Mesendoderm (in vitro differentiated cells): ENCODE measurements around the gene PPP1R12A.

Experiments used
- DNase-seq: peaks from one replicate; pipeline ENCODE4 v3.0.0; 2013
- H2AK5ac ChIP-seq: 2 replicates; pipeline ENCODE4 v1.6.1; 2013; ENCODE audit warnings: low read length, inconsistent platforms
- H2BK120ac ChIP-seq: 2 replicates; pipeline ENCODE4 v1.6.1; 2013; ENCODE audit warnings: low read depth, mild to moderate bottlenecking, low read length, moderate library complexity, mixed read lengths
- H2BK15ac ChIP-seq: replicated peaks from 2 replicates; pipeline ENCODE4 v1.6.1; 2013; ENCODE audit warnings: low read depth, mild to moderate bottlenecking, moderate library complexity
- H2BK5ac ChIP-seq: 2 replicates; pipeline ENCODE4 v1.6.1; 2013; ENCODE audit warnings: low read length, inconsistent platforms
- H3K18ac ChIP-seq: 2 replicates; pipeline ENCODE4 v1.6.1; 2013; ENCODE audit warnings: mild to moderate bottlenecking, low read length, mixed read lengths
- H3K23ac ChIP-seq: one replicate; pipeline ENCODE4 v1.6.1; 2013; ENCODE audit warnings: low read length
- H3K27ac ChIP-seq: 2 replicates; pipeline ENCODE4 v1.5.1; 2013; ENCODE audit warnings: low read depth, mild to moderate bottlenecking, inconsistent platforms, low read length, moderate library complexity
- H3K27me3 ChIP-seq: 2 replicates; pipeline ENCODE4 v1.6.1; 2013; ENCODE audit warnings: low read length, control low read depth, mild to moderate bottlenecking, inconsistent platforms; ENCODE audit not compliant: insufficient read depth, poor library complexity
- H3K36me3 ChIP-seq: 2 replicates; pipeline ENCODE4 v1.6.1; 2013; ENCODE audit warnings: low read length, inconsistent platforms; ENCODE audit not compliant: control insufficient read depth, insufficient read depth
- H3K4ac ChIP-seq: one replicate; pipeline ENCODE4 v1.6.1; 2013; ENCODE audit warnings: low read depth, mild to moderate bottlenecking, low read length, moderate library complexity
- H3K4me1 ChIP-seq: 2 replicates; pipeline ENCODE4 v1.6.1; 2013; ENCODE audit warnings: low read depth, low read length, inconsistent platforms; ENCODE audit not compliant: control insufficient read depth
- H3K4me2 ChIP-seq: 2 replicates; pipeline ENCODE4 v1.6.1; 2013; ENCODE audit warnings: low read length
- H3K4me3 ChIP-seq: 2 replicates; pipeline ENCODE4 v1.5.1; 2013; ENCODE audit warnings: mild to moderate bottlenecking, low read length
- H3K56ac ChIP-seq: one replicate; pipeline ENCODE4 v1.6.1; 2013; ENCODE audit warnings: low read length
- H3K79me1 ChIP-seq: 2 replicates; pipeline ENCODE4 v1.6.1; 2013; ENCODE audit warnings: low read length, inconsistent platforms
- H3K79me2 ChIP-seq: 2 replicates; pipeline ENCODE4 v1.6.1; 2013; ENCODE audit warnings: mild to moderate bottlenecking, low read length; ENCODE audit not compliant: control insufficient read depth, insufficient read depth
- H3K9ac ChIP-seq: 2 replicates; pipeline ENCODE4 v1.6.1; 2013; ENCODE audit warnings: low read length, inconsistent platforms
- H4K5ac ChIP-seq: one replicate; pipeline ENCODE4 v1.6.1; 2013; ENCODE audit warnings: low read length
- H4K8ac ChIP-seq: one replicate; pipeline ENCODE4 v1.6.1; 2013; ENCODE audit warnings: low read depth, mild to moderate bottlenecking, control low read depth, low read length, moderate library complexity
- WGBS: extraction: QIAGEN DNeasy Blood & Tissue Kit; methylation state at CpG from one replicate; pipeline ENCODE4 v1.1.7; 2013; ENCODE audit warnings: low lambda C conversion rate, missing lambda C conversion rate; ENCODE audit not compliant: insufficient coverage; ENCODE audit errors: extremely low coverage; 5-methylcytosine and 5-hydroxymethylcytosine counted together

The PPP1R12A gene

DNA sequence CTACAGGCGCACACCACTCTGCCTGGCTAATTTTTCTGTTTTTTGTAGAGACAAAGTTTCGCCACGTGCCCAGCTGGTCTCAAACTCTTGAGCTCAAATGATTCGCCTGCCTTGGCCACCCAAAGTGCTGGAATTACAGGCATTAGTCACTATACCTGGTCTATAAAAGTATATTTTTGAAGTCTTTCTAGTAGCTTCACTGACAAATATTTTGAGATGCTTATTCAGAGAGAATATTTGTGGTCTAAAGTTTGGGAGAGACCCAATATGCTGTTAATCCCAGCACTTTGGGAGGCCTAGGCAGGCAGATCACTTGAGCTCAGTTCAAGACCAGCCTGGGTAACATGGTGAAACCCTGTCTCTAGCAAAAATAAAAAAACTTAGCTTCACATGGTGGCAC, 22.0 kb upstream of the PPP1R12A start:
- Histone ChIP-seq H3K4ac (no peak overlapping the region), H2AK5ac (no peak overlapping the region), H3K4me1 (no peaks in the 10 kb centered on the region), H2BK15ac (no peak overlapping the region), H3K4me3 (no peak overlapping the region), H3K27ac (no peak overlapping the region), H2BK120ac (no peak overlapping the region), H2BK5ac (no peak overlapping the region), H3K23ac (no peak overlapping the region), H3K36me3 (no peaks in the 10 kb centered on the region), H3K79me2 (no peaks in the 10 kb centered on the region), H4K5ac (no peak overlapping the region), H4K8ac (no peak overlapping the region), H3K4me2 (no peak overlapping the region), H3K79me1 (no peaks in the 10 kb centered on the region), H3K9ac (no peak overlapping the region), H3K27me3 (no peaks in the 10 kb centered on the region), H3K56ac (no peak overlapping the region), H3K18ac (no peak overlapping the region)
- WGBS = no CpG with 5 or more reads among the region's 4 CpGs
- no peak for DNase-seq

DNA sequence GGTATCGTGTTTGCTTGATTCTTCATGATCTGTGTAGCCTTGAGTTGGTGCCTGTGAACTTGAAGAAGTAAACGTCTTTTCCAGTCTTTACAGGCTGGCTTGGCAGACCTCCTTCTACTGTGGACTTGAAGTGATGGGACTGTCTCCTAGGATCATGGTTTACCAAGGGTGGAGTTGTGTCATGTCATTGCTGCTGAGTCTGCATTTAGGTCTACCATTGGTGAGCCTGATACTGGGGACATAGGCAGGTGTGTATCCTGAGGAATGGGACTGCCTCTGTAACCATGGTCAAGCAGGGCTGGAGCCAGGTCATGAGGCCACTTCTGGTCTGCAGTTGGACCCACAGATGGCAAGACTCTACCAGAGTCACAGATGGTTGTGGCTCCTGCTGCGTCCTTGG, 20.7 kb upstream of the PPP1R12A start:
- no peaks in the 10 kb centered on the region for H3K36me3 ChIP-seq
- no peak overlapping the region for H2BK15ac ChIP-seq
- no peak overlapping the region for H4K8ac ChIP-seq
- H3K9ac ChIP-seq = no peak overlapping the region
- H2BK5ac ChIP-seq = no peak overlapping the region
- DNase-seq = no peak
- H3K79me2 ChIP-seq = no peaks in the 10 kb centered on the region
- no peaks in the 10 kb centered on the region for H3K27me3 ChIP-seq
- no peak overlapping the region for H4K5ac ChIP-seq
- no peak overlapping the region for H3K18ac ChIP-seq
- no peak overlapping the region for H3K56ac ChIP-seq
- H3K4me2 ChIP-seq = no peak overlapping the region
- no CpG with 5 or more reads among the region's 3 CpGs for WGBS
- H3K4me3 ChIP-seq = no peak overlapping the region
- H3K23ac ChIP-seq = no peak overlapping the region
- no peaks in the 10 kb centered on the region for H3K4me1 ChIP-seq
- H2BK120ac ChIP-seq = no peak overlapping the region
- no peaks in the 10 kb centered on the region for H3K79me1 ChIP-seq
- no peak overlapping the region for H2AK5ac ChIP-seq
- no peak overlapping the region for H3K4ac ChIP-seq
- no peak overlapping the region for H3K27ac ChIP-seq

DNA sequence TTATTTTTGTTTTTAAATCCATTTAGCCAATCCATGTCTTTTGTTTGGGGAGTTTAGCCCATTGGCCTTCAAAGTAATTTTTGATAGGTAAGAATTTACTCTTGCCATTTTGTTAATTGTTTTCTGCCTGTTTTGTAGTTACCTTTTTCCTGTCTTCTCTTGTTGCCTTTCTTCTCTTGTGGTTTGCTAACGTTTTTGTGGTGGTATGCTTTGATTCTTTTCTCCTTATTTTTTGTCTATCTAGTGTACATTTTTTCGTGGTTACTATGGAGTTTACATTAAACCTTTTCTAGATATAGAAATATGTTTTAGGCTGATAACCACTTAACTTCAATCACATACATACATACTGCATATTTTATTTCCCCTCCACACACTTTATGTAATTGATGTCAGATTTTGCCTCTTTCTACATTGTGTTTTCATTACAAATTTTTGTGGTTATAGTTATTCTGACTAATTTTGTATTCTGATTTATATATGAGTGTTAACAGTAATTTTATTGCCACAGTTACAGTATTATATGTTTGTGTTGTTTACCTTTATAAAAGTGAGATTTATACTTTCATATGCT, 19.2 kb upstream of the PPP1R12A start:
- no CpG with 5 or more reads among the region's 2 CpGs for WGBS

DNA sequence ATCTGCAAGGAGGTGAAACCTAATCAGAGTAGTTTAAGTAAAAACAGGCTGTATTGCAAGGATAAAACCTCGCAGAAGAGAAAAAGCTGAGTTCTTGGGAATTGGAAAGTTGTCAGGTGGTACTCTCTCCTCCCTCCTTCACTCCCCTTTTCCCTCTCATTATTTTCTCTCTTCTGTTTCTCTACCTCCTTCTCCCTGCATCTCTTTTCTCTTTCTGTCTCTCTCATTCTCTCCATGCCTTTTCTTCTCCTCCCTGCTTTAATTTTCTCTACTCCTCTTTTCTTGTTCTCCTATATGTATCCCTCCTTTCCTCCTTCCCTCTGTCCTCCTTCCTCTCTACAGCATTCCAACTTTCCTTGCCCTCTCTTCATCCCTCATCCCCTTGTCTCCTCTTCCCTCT, 14.2 kb upstream of the PPP1R12A start:
- Histone ChIP-seq H4K8ac (no peak overlapping the region), H3K27me3 (no peaks in the 10 kb centered on the region), H3K23ac (no peak overlapping the region), H3K79me1 (no peaks in the 10 kb centered on the region), H3K79me2 (no peaks in the 10 kb centered on the region), H3K18ac (no peak overlapping the region), H4K5ac (no peak overlapping the region), H3K4me1 (no peaks in the 10 kb centered on the region), H2BK15ac (no peak overlapping the region), H3K27ac (no peak overlapping the region), H2AK5ac (no peak overlapping the region), H3K4me3 (no peak overlapping the region), H2BK5ac (no peak overlapping the region), H3K36me3 (no peaks in the 10 kb centered on the region), H2BK120ac (no peak overlapping the region), H3K4me2 (no peak overlapping the region), H3K9ac (no peak overlapping the region), H3K56ac (no peak overlapping the region), H3K4ac (no peak overlapping the region)
- no peak for DNase-seq
- WGBS = no CpG with 5 or more reads among the region's 1 CpG

More for the DNA sequence above, 19.2 kb upstream of the PPP1R12A start:
- H3K18ac ChIP-seq = no peak overlapping the region
- DNase-seq = no peak
- no peak overlapping the region for H4K8ac ChIP-seq
- H3K9ac ChIP-seq = no peak overlapping the region
- H3K4ac ChIP-seq = no peak overlapping the region
- H3K4me3 ChIP-seq = no peak overlapping the region
- H2BK5ac ChIP-seq = no peak overlapping the region
- H3K79me1 ChIP-seq = no peaks in the 10 kb centered on the region
- H3K56ac ChIP-seq = no peak overlapping the region
- H3K36me3 ChIP-seq = no peaks in the 10 kb centered on the region
- no peak overlapping the region for H3K27ac ChIP-seq
- H2AK5ac ChIP-seq = no peak overlapping the region
- no peaks in the 10 kb centered on the region for H3K27me3 ChIP-seq
- no peak overlapping the region for H2BK120ac ChIP-seq
- no peak overlapping the region for H2BK15ac ChIP-seq
- no peak overlapping the region for H3K4me2 ChIP-seq
- H3K4me1 ChIP-seq = no peaks in the 10 kb centered on the region
- no peak overlapping the region for H4K5ac ChIP-seq
- H3K79me2 ChIP-seq = no peaks in the 10 kb centered on the region
- H3K23ac ChIP-seq = no peak overlapping the region

DNA sequence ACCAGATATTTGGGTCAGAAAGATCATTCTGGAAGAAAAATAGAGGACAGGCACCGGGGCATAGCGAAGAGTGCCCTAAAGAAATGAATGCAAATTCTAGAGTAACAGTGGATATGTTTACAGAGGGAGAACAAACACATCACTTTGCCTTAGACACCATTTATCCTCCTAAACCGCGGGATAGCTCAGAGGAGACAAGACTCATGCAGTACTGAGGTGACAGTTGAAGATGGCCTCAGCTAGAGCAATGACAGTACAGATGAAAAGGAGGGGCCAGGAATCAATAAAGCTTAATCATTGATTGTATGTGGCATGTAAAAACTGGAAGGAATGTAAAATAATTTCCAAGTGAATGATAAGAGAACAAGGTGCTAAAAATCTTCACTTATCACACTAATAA, 10.5 kb upstream of the PPP1R12A start:
- H2BK5ac ChIP-seq = no peak overlapping the region
- H3K4me3 ChIP-seq = no peak overlapping the region
- H3K4me1 ChIP-seq = no peaks in the 10 kb centered on the region
- no peak for DNase-seq
- no peaks in the 10 kb centered on the region for H3K79me1 ChIP-seq
- no CpG with 5 or more reads among the region's 4 CpGs for WGBS
- no peak overlapping the region for H3K4me2 ChIP-seq
- no peak overlapping the region for H4K5ac ChIP-seq
- no peak overlapping the region for H2BK120ac ChIP-seq
- no peak overlapping the region for H4K8ac ChIP-seq
- H2BK15ac ChIP-seq = no peak overlapping the region
- no peak overlapping the region for H3K18ac ChIP-seq
- no peaks in the 10 kb centered on the region for H3K36me3 ChIP-seq
- H3K4ac ChIP-seq = no peak overlapping the region
- no peak overlapping the region for H3K23ac ChIP-seq
- H3K27me3 ChIP-seq = no peaks in the 10 kb centered on the region
- no peak overlapping the region for H3K27ac ChIP-seq
- no peak overlapping the region for H2AK5ac ChIP-seq
- no peak overlapping the region for H3K9ac ChIP-seq
- no peaks in the 10 kb centered on the region for H3K79me2 ChIP-seq
- no peak overlapping the region for H3K56ac ChIP-seq

DNA sequence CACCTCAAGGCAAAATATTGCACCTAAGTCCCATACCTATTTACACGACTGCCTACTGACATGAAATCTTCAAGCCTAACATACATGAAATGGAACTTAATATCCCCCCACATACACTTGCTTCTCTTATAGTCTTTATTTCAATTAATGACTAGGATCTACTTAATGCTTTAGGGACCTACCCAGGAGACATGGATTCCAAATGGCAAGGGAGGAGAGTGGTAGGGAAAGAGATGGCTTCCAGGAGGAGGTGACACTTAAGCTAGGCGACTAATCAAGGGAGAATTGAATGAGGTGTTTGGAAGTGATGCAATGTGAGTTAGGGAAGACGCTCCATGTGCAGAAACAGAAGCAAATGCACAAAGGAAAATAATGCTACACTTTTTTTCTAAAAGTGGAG, 9.7 kb upstream of the PPP1R12A start:
- H2BK15ac ChIP-seq = no peak overlapping the region
- H3K27ac ChIP-seq = no peak overlapping the region
- H3K9ac ChIP-seq = no peak overlapping the region
- H3K56ac ChIP-seq = no peak overlapping the region
- H3K4me2 ChIP-seq = no peak overlapping the region
- H2AK5ac ChIP-seq = no peak overlapping the region
- H3K79me1 ChIP-seq = no peaks in the 10 kb centered on the region
- no peaks in the 10 kb centered on the region for H3K79me2 ChIP-seq
- H3K27me3 ChIP-seq = no peaks in the 10 kb centered on the region
- no peak overlapping the region for H3K23ac ChIP-seq
- no peaks in the 10 kb centered on the region for H3K4me1 ChIP-seq
- H3K4me3 ChIP-seq = no peak overlapping the region
- no peak overlapping the region for H3K4ac ChIP-seq
- H2BK5ac ChIP-seq = no peak overlapping the region
- no peak overlapping the region for H2BK120ac ChIP-seq
- H3K36me3 ChIP-seq = no peaks in the 10 kb centered on the region
- no peak overlapping the region for H3K18ac ChIP-seq
- WGBS = no CpG with 5 or more reads among the region's 3 CpGs
- H4K5ac ChIP-seq = no peak overlapping the region
- DNase-seq = no peak
- no peak overlapping the region for H4K8ac ChIP-seq
